Measurements from ENCODE around the gene GNG3.

The GNG3 gene

DNA sequence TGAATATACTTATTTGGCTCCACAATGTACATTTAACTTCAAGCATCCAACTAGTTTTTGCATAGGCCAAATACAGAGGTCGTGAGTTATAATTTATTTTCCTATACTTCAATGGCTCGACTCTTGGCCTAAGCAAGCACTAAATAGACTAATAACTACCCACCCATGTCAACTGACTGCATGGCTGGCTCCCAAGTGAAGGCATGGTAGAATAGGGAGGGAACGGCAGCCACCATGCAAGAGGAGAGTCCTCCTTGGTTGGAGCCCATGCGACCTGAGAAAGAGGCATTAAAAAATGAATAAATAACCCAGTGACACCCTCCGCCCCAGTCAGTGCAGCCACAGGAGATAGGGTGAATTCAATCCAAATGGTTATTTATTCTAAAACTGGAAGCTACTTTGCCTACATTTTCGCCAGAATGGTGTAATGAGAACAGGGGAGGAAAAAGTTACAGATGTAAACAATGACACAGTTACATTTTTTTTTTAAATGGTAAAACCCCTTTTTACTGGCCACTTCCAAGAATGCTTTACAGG is 4.9 kb downstream of the GNG3 start:
- no peak for TF ChIP-seq CTCF (IDR thresholded peaks at IDR 0.05; ENCODE audit: insufficient read depth, missing control alignments)
- FAIRE-seq (no peak), DNase-seq (ENCODE audit: insufficient read length, low spot score) (no peak)

DNA sequence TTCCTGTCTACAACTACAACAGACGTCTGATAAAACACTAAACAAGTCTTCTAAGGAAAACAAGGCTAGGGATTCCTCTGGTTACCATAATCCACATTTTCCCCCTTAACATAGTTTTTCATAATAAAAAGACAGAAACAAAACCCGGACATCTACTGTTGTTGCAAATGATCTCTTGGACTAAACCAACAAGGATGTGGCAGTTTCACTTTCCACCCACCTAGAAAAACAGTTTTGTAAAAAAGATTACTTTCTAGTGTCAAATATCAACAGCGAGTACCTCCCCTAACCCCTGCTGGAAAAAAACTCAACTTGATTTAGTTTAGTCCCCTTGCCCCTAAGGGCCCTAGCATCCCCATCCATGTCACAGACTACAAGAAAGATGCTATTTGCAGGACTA is 5.4 kb downstream of the GNG3 start:
- FAIRE-seq (no peak), DNase-seq (ENCODE audit: insufficient read length, low spot score) (no peak)
- TF ChIP-seq CTCF (IDR thresholded peaks at IDR 0.05; ENCODE audit: insufficient read depth, missing control alignments), result no peak

DNA sequence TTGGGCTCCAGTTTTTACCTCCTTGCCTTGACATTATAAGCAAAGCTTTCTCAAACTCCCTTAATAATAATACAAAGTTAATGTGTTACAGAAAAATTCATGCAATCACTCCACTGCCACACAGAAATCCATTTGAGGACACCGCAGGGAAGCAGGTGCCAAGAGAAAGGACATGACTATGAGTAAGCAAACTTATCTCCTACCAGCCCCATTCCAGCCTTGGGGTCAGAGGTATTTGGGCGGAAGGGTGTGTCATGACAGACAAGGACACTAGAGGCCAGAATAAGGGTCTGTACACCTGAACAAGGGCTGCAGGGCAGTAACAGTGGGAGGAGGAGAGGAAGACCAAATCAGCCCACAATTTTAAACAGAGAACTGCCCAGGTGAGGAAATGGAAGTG is 5.9 kb downstream of the GNG3 start:
- DNase-seq (ENCODE audit: insufficient read length, low spot score), result no peak
- TF ChIP-seq CTCF (IDR thresholded peaks at IDR 0.05; ENCODE audit: insufficient read depth, missing control alignments), result no peak
- no peak for FAIRE-seq

DNA sequence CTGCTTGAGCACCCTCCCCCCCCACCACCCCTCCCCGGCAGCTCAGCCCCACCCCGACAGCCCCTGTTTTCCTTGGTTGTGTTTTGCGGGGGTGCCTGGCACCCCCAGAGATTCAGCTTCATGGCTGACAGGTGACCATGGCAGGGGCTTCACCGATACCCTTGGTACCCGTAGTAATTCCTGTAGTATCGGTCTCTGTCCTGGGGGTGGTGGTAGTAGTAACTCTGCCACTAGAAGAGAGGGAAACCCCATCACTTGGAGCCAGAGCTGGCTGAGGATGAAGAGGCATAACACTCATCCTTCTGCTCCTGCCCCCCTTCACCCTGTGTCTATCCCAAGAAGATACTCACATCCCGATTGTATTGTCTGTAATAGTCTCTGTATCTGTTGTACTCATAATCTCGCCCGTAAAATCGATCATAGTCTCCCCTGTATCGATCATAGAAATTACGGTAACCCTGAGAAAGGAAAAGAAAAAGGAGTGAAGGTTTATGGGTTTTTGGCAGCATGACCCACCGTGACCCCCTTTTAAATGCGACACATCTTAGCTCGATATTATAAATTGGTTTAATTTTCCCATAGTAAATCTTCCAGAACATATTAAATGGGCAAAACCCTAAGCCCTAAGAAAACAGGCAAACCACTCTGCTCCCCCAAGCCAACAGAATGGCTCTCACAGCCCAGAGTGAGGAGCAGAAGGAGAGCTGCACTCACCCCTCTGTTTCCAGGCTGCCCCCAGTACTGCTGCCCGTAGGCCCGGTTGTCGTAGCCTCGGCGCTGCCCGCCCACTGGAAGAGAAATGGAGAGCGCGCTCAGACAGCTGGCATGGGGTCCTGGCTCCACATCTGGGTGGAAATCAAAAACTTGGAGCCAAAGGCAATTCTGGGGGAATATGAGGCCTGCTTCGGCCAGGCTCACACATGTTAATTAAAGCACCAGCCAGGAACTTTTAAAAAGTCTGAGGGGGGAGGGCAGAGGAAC is 8.0 kb downstream of the GNG3 start:
- FAIRE-seq (no peak), DNase-seq (ENCODE audit: insufficient read length, low spot score) (no peak)
- no peak for TF ChIP-seq CTCF (IDR thresholded peaks at IDR 0.05; ENCODE audit: insufficient read depth, missing control alignments)

DNA sequence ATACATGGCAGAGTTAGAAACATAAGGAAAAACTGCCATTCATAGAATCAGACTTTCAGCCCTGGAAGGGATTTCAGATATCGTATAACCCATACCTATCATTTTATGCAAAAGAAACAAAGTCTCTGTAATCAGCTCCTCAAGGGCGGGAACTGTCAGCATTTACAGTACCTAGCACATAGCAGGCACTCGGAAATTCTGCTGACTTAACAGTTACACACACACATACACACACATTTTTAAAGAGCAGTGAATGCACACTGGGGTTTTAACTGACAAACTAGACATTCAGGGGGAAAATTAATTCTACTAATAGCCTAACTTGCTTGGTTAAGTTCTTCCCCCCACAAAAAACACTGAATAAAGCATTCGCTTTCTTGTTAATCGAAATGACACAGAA is 8.7 kb downstream of the GNG3 start:
- no peak for DNase-seq (ENCODE audit: insufficient read length, low spot score)
- no peak for FAIRE-seq
- no peak for TF ChIP-seq CTCF (IDR thresholded peaks at IDR 0.05; ENCODE audit: insufficient read depth, missing control alignments)

DNA sequence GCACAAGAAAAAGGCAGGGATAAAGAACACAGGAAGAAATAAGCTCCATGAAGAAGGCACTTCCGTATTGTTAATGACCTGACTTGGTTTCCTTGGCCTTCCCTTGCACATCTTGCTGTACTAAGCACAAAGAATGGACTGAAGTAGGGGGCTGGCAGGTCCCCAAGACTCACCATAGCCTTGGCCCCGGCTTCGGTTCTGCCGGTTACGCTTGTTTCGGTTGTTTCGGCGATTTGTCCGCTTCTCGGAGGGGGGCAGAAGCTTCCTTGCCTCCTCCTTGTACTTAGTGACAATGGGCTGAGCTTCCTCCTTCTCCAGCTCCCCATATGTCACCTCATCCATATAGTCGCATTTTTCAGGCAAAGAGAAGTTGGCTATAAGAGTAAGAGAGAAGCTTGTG is 9.3 kb downstream of the GNG3 start:
- FAIRE-seq (no peak), DNase-seq (ENCODE audit: insufficient read length, low spot score) (no peak)
- no peak for TF ChIP-seq CTCF (IDR thresholded peaks at IDR 0.05; ENCODE audit: insufficient read depth, missing control alignments)

Measured in D721Med (cell line).